Measurements from ENCODE around the gene PTPRO.

The PTPRO gene

DNA sequence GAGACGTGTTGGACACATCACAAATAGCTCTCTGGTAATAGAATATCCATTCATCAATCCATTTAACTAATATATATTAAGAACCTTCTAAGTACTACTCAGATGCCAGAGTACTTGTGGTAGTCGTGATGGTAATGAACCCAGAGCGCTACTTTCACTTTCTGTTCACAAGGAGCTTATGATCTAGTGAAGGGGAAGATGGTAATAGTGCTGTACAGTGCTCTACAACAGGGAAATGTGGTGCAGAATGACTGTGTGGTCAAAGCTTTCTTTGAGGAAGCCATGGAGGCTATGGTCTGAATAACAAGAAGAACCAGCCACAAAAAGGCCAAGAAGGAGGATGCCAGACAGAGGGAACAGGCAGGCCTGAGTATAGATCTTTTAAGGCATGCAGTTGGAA, 212.0 kb downstream of the PTPRO start:
- no peak for TF ChIP-seq CTCF (conservative IDR thresholded peaks at IDR 0.05)
- H3K27ac ChIP-seq = no peak overlapping the region

DNA sequence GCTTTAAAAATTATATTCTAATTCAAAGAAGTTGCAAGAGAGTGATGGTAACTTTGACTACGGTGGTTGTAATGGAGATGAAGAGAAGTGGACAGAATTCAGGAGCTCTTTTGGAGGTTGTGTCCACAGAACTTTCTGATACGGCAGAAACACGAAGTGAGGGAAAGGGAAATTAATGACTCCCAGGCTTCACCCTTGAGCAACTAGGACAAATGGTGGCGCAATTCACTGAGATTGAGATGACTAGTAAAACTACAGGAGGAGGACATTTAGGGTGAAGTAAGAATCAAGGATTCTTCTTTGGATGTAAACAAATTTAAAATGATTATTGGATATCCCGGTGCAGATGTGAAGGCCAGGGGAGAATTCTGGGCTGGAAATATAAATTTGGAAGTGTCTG, 212.6 kb downstream of the PTPRO start:
- H3K27ac ChIP-seq = no peak overlapping the region
- no peak for TF ChIP-seq CTCF (conservative IDR thresholded peaks at IDR 0.05)

GRCh38 chr12:15535352-15535781, 213.1 kb downstream of the PTPRO start:
- H3K27ac ChIP-seq = no peak overlapping the region
- TF ChIP-seq CTCF (conservative IDR thresholded peaks at IDR 0.05) = no peak

DNA sequence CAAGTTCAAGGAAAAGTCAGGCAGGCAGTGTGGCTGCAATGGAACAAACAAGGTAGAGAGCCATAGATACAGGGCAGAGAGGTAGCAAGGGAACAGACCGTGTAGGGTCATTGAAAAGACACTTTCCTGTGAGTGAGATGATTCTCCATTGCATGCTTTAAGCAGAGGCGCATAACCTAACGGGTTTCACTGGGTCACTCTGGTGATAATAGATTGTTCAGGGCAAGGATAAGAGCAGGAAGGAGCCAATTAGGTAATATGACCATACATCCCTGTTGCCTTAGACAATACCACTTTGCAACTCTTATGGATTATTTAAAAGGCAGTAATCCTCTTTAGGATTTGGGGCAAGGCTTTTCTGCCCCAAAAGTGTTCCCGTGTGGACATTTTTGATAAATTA, 214.1 kb downstream of the PTPRO start:
- no peak overlapping the region for H3K27ac ChIP-seq
- no peak for TF ChIP-seq CTCF (conservative IDR thresholded peaks at IDR 0.05)

GRCh38 chr12:15538881-15539280, 216.6 kb downstream of the PTPRO start:
- TF ChIP-seq CTCF (conservative IDR thresholded peaks at IDR 0.05) = no peak
- no peak overlapping the region for H3K27ac ChIP-seq

DNA sequence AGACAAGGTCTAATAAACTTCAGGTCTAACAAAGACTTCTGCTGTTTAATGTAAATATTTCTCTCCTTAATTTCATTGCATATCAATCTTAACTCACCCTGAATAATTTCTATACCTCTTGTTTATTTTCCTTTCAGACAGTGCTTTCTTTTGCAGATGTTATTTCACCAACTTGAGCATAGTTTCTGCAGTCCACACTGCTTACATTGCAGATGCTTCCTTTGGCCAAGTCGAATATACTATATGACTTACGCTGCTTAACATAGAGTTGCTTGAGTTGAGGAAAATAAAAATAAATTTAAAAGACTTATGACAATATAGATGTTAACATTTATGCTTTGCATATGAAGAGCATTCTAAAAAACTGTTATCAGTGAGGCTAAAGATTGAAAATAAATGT, 217.7 kb downstream of the PTPRO start:
- H3K27ac ChIP-seq = no peak overlapping the region
- no peak for TF ChIP-seq CTCF (conservative IDR thresholded peaks at IDR 0.05)

DNA sequence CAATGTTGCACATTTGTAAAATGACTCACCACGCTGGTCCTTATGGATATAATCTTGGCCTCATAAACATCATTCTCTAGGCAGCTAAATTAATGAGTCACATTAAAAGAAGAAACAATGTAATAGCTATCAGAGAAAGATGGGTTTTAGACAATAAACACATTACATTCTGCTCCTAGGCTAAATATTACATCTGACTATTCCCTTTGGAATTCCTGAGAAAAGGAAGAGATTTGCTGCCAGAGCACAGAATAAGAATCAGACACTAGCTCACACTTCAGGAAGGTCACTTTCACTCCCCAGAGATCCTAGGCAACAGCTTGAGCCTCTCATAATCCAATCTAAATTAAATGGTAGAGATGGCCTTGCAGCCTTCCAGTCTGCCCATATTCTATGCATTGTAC, 218.2 kb downstream of the PTPRO start:
- no peak for TF ChIP-seq CTCF (conservative IDR thresholded peaks at IDR 0.05)
- no peak overlapping the region for H3K27ac ChIP-seq
